Lower leg skin (tissue), 4 donors: ENCODE results near the gene SYT9. TPM values are rescaled to one million over a fixed set of nuclear protein-coding genes. Genes with fewer than 3 reads are reported as not detected.

Experiments
- DNase-seq, 2 donors: peaks; one replicate each; pipeline ENCODE4 v3.0.0-alpha.2; 2019; ENCODE audit warnings: low spot score in 2 of 2
- H3K4me3 ChIP-seq: fragments of 200-600 bp; sonication (generic); 2 replicates; pipeline ENCODE4 v1.5.1; 2017; ENCODE audit warnings: mild to moderate bottlenecking, low read depth; ENCODE audit not compliant: poor library complexity, severe bottlenecking
- POLR2A ChIP-seq, 2 donors: fragments of 450-650 bp; IDR thresholded peaks; one replicate each; pipeline ENCODE4 v1.6.1; 2016 to 2017; ENCODE audit warnings: antibody characterized with exemption in 2 of 2, mild to moderate bottlenecking in 1 of 2, moderate library complexity in 1 of 2
- WGBS, 2 donors: methylation state at CpG; one replicate each; pipeline ENCODE4 v1.1.5; 2018; 5-methylcytosine and 5-hydroxymethylcytosine counted together
- intact Hi-C: fragments of 100-400 bp; cut with DNase I; formaldehyde crosslinking; loops from one replicate; pipeline ENCODE4 v1.15.0; 2023; ENCODE audit warnings: low total_unique reads
- total RNA-seq, 4 donors: library from RNA; depleted of rRNA; stranded (reverse); fragments of >200 nt; gene quantifications; one replicate each; pipeline ENCODE4 v1.1.0, GENCODE V29; 2016
- TF ChIP-seq, protein P1 (sequence below), 3 donors: fragments of 450-650 bp; IDR thresholded peaks; one replicate each; pipeline ENCODE4 v1.5.1; 2016; ENCODE audit warnings: antibody characterized with exemption in 3 of 3, mild to moderate bottlenecking in 3 of 3, moderate library complexity in 2 of 3

The SYT9 gene
- total RNA-seq, 4 donors from 2014 or later = 0.37 to 0.84 (median 0.71) TPM; not detected in 1

DNA sequence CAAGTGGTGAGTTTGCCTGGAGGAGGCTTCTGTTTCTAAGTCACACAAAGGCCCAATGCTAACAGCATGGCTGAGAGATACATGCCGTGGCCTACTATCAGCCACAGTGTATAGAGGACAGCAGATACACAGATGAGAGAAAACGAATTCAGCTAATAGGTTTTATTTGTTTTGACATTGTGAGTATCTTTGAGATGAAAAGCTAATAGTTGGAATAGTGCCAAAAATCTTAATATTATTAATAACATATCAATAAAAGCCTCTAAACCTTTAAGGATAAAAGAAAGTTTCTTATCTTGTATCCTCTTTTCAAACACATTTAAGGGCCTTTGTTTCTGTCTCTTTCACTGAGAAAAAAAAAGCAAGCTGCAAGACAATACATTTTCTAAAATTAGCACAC is 203.2 kb downstream of the SYT9 start:
- 72% methylated on average over 2 of the region's 2 CpGs for WGBS, 2 donors
- intact Hi-C loops = no loop called here
- TF ChIP-seq POLR2A (IDR thresholded peaks at IDR 0.05) = no peak
- TF ChIP-seq, protein P1, sequence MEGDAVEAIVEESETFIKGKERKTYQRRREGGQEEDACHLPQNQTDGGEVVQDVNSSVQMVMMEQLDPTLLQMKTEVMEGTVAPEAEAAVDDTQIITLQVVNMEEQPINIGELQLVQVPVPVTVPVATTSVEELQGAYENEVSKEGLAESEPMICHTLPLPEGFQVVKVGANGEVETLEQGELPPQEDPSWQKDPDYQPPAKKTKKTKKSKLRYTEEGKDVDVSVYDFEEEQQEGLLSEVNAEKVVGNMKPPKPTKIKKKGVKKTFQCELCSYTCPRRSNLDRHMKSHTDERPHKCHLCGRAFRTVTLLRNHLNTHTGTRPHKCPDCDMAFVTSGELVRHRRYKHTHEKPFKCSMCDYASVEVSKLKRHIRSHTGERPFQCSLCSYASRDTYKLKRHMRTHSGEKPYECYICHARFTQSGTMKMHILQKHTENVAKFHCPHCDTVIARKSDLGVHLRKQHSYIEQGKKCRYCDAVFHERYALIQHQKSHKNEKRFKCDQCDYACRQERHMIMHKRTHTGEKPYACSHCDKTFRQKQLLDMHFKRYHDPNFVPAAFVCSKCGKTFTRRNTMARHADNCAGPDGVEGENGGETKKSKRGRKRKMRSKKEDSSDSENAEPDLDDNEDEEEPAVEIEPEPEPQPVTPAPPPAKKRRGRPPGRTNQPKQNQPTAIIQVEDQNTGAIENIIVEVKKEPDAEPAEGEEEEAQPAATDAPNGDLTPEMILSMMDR (IDR thresholded peaks at IDR 0.05) = no peak
- no peak overlapping the region for H3K4me3 ChIP-seq
- DNase-seq = no peak

DNA sequence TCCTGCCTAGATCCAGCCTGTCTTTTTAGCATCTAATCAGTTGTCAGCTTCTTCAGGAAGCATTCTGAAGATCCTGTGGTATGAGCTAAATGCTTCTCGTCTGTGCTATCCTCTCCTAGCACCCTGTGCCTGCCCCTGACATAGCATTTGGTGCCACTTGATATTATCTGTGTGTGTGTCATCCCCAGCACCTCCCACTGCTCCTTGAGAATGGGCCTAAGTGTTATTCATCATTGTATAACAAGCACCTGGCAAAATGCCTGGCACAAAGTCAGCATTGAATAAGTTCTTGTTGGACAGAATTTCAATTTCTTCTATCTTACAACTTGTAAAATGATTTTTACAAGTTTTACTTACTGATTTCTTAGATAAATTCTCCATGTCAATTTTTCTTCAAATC is 205.5 kb downstream of the SYT9 start:
- intact Hi-C loops = no loop called here
- no peak for DNase-seq
- TF ChIP-seq POLR2A (IDR thresholded peaks at IDR 0.05) = no peak
- TF ChIP-seq, protein P1 (IDR thresholded peaks at IDR 0.05) = no peak
- H3K4me3 ChIP-seq = no peak overlapping the region
- WGBS, 2 donors = 25 to 39% methylated on average over 1 of the region's 1 CpG

DNA sequence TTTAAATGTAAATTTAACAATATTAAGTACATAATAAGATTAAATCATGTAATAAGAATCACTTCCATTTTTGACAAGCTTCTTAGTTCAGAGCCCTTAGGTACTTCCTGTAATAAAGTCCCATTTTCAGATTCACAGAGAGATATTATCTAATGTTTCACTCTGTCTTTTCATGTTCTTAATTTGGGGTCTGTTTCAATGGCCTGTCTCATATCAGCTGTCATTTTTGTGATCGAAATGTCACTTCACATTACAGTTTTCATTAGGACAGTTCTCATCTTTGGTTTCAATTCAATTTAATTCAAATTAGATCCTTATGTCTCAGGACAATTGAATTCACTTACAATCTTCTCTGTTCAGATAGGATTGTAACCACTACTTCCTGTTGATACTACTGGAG is 211.0 kb downstream of the SYT9 start:
- no peak for TF ChIP-seq POLR2A (IDR thresholded peaks at IDR 0.05)
- TF ChIP-seq, protein P1 (IDR thresholded peaks at IDR 0.05) = no peak
- intact Hi-C loops = no loop called here
- WGBS, 2 donors = 87 to 90% methylated on average over 1 of the region's 1 CpG
- no peak for DNase-seq
- no peak overlapping the region for H3K4me3 ChIP-seq

DNA sequence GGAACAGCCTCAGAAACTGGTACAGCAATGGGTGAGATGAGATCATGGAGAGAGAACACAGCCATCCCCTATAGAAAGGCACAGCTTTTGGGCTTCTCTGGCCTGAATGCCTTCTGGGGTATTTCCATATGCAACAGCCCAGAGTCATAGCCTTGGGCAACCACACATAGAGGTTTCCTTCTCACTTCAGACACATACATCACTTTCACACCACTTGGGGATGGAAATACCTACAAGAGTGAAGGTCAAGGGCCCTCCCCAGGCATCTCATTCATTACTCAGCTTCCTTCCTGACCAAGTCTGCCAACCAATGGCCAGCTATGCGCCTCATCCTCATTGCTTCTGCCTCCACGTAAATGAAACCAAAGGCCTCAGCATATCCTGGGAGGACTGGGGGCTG is 215.9 kb downstream of the SYT9 start:
- no peak overlapping the region for H3K4me3 ChIP-seq
- 78 to 81% methylated on average over 2 of the region's 2 CpGs for WGBS, 2 donors
- intact Hi-C loops = no loop called here
- no peak for DNase-seq
- TF ChIP-seq, protein P1 (IDR thresholded peaks at IDR 0.05) = no peak
- TF ChIP-seq POLR2A (IDR thresholded peaks at IDR 0.05) = no peak

DNA sequence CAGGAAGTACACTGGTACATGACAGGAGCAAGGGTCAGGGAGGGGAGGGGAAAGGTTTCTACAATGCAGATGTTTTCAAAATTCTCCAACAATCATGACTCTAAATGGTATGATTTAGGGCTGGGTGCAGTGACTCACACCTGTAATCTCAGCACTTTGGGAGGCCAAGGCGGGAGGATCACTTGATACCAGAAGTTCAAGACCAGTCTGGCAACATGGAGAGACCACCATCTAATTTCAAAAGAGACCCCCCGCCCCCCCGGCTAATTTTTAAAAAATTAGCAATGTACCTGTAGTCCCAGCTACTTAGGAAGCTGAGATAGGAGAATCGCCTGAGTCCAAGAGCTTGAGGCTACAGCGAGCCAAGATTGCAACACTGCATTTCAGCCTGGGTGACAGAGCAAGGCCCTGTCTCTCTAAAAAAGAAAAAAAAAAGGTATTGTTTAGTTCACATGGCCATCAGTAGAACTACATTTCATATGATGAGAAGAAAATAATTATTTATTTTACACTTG is 217.7 kb downstream of the SYT9 start:
- intact Hi-C loops = no loop called here
- no peak for TF ChIP-seq POLR2A (IDR thresholded peaks at IDR 0.05)
- TF ChIP-seq, protein P1 (IDR thresholded peaks at IDR 0.05) = no peak
- no peak overlapping the region for H3K4me3 ChIP-seq
- DNase-seq = no peak
- WGBS, 2 donors = 96% methylated on average over 5 of the region's 5 CpGs

DNA sequence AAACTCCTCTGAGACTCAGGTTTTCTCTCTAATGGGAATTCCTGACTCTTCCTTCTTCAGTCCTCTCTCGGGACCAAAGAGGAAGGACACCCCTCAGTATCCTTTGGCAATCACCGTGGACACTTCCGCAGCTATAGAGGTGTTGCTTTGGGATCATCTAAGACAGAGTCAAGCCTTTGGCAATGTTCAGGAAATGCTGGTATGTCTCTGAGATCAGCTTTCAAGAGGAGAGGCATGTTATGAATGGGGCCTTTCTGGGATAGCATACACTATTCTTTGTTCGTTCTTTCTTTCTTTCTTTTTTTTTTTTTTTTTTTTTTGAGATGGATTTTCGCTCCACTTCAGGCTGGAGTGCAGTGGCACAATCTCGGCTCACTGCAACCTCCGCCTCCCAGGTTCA is 219.4 kb downstream of the SYT9 start:
- WGBS, 2 donors = 84 to 92% methylated on average over 7 of the region's 7 CpGs
- no peak overlapping the region for H3K4me3 ChIP-seq
- TF ChIP-seq, protein P1 (IDR thresholded peaks at IDR 0.05) = no peak
- no peak for TF ChIP-seq POLR2A (IDR thresholded peaks at IDR 0.05)
- no peak for DNase-seq
- intact Hi-C loops = no loop called here
